B cell (primary cell): ENCODE data around the gene ADAMTSL2. TPM values are rescaled to one million over a fixed set of nuclear protein-coding genes. Genes with fewer than 3 reads are reported as not detected.

Experiments used
- ATAC-seq: fragments of 200-7000 bp; cut with Tn5 transposase; one replicate; pipeline ENCODE4 v1.10.0; 2021; ENCODE audit warnings: low read depth, mild to moderate bottlenecking, moderate number of reproducible peaks, moderate library complexity
- CTCF ChIA-PET: fragments of 350-600 bp; sonication (Branson Sonifier 250); formaldehyde crosslinking; loops from one replicate; lab custom pipeline; 2021; ENCODE audit warnings: antibody characterized with exemption, inconsistent platforms; lab: Charles Lee
- POLR2A ChIA-PET: fragments of 350-600 bp; sonication (Branson Sonifier 250); formaldehyde crosslinking; loops from one replicate; lab custom pipeline; 2021; ENCODE audit warnings: antibody characterized with exemption; lab: Charles Lee
- DNase-seq: peaks from one replicate; pipeline ENCODE4 v3.0.0; 2013
- H2AFZ ChIP-seq: 2 replicates; pipeline ENCODE4 v1.6.1; 2012; ENCODE audit warnings: mild to moderate bottlenecking, low read depth, low read length; ENCODE audit not compliant: insufficient read depth, poor library complexity, severe bottlenecking
- H3K27ac ChIP-seq, 2 donors: 1 replicate in 1 of 2; 2 replicates in 1 of 2; pipeline ENCODE4 v1.5.1; 2012 to 2013; ENCODE audit warnings: low read length in 2 of 2, mild to moderate bottlenecking in 2 of 2, moderate library complexity in 1 of 2
- H3K27me3 ChIP-seq, 4 experiments: fragments of 200-600 bp in 1 of 4; sonication (generic) in 1 of 4; replicated peaks in 1 of 4; 1 replicate in 2 of 4; 2 replicates in 2 of 4; pipeline versions ENCODE4 v1.6.1 to v1.7.0; 2013 to 2016; ENCODE audit warnings: low read length in 3 of 4, mild to moderate bottlenecking in 2 of 4, mixed read lengths in 1 of 4, moderate library complexity in 1 of 4; ENCODE audit not compliant: insufficient read depth in 4 of 4, control insufficient read depth in 3 of 4; ENCODE audit errors: control extremely low read depth in 1 of 4
- H3K36me3 ChIP-seq, 2 experiments: replicated peaks in 1 of 2; 1 replicate in 1 of 2; 2 replicates in 1 of 2; pipeline versions ENCODE4 v1.6.1 to v1.7.1; 2013; ENCODE audit warnings: low read length in 1 of 2; ENCODE audit not compliant: insufficient read depth in 2 of 2, control insufficient read depth in 1 of 2; ENCODE audit errors: control extremely low read depth in 1 of 2, extremely low read depth in 1 of 2
- H3K4me1 ChIP-seq, 2 donors: fragments of 200-600 bp in 1 of 2; sonication (generic) in 1 of 2; 1 replicate in 1 of 2; 2 replicates in 1 of 2; pipeline versions ENCODE4 v1.5.1 to v1.6.1; 2013 to 2017; ENCODE audit warnings: low read length in 2 of 2; ENCODE audit not compliant: control insufficient read depth in 2 of 2, insufficient read depth in 2 of 2
- H3K4me2 ChIP-seq: replicated peaks from 2 replicates; pipeline ENCODE3; 2012; ENCODE audit warnings: mild to moderate bottlenecking, low read depth, low read length; ENCODE audit not compliant: poor library complexity, severe bottlenecking
- H3K4me3 ChIP-seq, 5 experiments: fragments of 200-600 bp in 1 of 5; sonication (generic) in 1 of 5; 1 replicate in 3 of 5; 2 replicates in 2 of 5; pipeline versions ENCODE4 v1.5.1 to v1.7.0; 2011 to 2016; ENCODE audit warnings: low read length in 4 of 5, mild to moderate bottlenecking in 4 of 5, low read depth in 2 of 5, control low read depth in 1 of 5, moderate library complexity in 1 of 5; ENCODE audit not compliant: insufficient read depth in 1 of 5; ENCODE audit errors: control extremely low read depth in 1 of 5, extremely low read depth in 1 of 5
- H3K79me2 ChIP-seq: fragments of 200-600 bp; sonication (generic); one replicate; pipeline ENCODE4 v1.6.0; 2016; ENCODE audit warnings: low read length; ENCODE audit not compliant: control insufficient read depth, insufficient read depth
- H3K9ac ChIP-seq: fragments of 200-600 bp; sonication (generic); 2 replicates; pipeline ENCODE4 v1.6.1; 2017; ENCODE audit warnings: mild to moderate bottlenecking, low read length, moderate library complexity
- H3K9me3 ChIP-seq, 3 donors: one replicate each; pipeline versions ENCODE4 v1.6.1 to v1.7.1; 2013; ENCODE audit warnings: low read length in 2 of 3; ENCODE audit not compliant: control insufficient read depth in 2 of 3, insufficient read depth in 1 of 3; ENCODE audit errors: control extremely low read depth in 1 of 3
- H4K20me1 ChIP-seq: 2 replicates; pipeline ENCODE4 v1.6.0; 2012; ENCODE audit warnings: mild to moderate bottlenecking, low read length; ENCODE audit not compliant: insufficient read depth, control insufficient read depth, poor library complexity, severe bottlenecking
- H3K27ac Mint-ChIP-seq: one replicate; pipeline ENCODE4 v1.8.0; 2021; ENCODE audit warnings: mixed read lengths
- H3K27me3 Mint-ChIP-seq: one replicate; pipeline ENCODE4 v1.8.0; 2021; ENCODE audit warnings: mixed read lengths
- H3K4me1 Mint-ChIP-seq: one replicate; pipeline ENCODE4 v1.8.0; 2021; ENCODE audit warnings: mixed read lengths
- H3K4me3 Mint-ChIP-seq: one replicate; pipeline ENCODE4 v1.8.0; 2021; ENCODE audit warnings: mixed read lengths
- H3K9me3 Mint-ChIP-seq: one replicate; pipeline ENCODE4 v1.8.0; 2022; ENCODE audit warnings: mixed read lengths; ENCODE audit not compliant: insufficient read depth
- EZH2 ChIP-seq: IDR thresholded peaks from 2 replicates; pipeline ENCODE4 v1.6.1; 2012; ENCODE audit warnings: borderline replicate concordance, low read depth, mild to moderate bottlenecking, moderate library complexity, low read length; ENCODE audit not compliant: insufficient read depth, poor library complexity, severe bottlenecking
- WGBS: methylation state at CpG from one replicate; pipeline ENCODE4 v1.1.5; 2013; ENCODE audit warnings: missing lambda C conversion rate; ENCODE audit not compliant: insufficient coverage; 5-methylcytosine and 5-hydroxymethylcytosine counted together
- intact Hi-C: fragments of 100-400 bp; cut with micrococcal nuclease; formaldehyde crosslinking; loops from one replicate; pipeline ENCODE4 v1.10.0; 2022
- polyA plus RNA-seq: library from polyadenylated mRNA; depleted of rRNA; stranded (reverse); fragments of >200 nt; gene quantifications from 2 replicates; pipeline ENCODE4 v1.2.3, GENCODE V29; 2012
- total RNA-seq, 2 donors: library from RNA; stranded (reverse); fragments of 120-200 nt in 1 of 2; gene quantifications; 1 replicate in 1 of 2; 2 replicates in 1 of 2; pipeline versions ENCODE4 v1.2.3 to v1.2.4, GENCODE V29; 2013 to 2022
- TF ChIP-seq, protein P1 (sequence below): fragments of 200-600 bp; IDR thresholded peaks from one replicate; pipeline ENCODE4 v1.8.0; 2022; ENCODE audit warnings: antibody characterized with exemption, mild to moderate bottlenecking

The ADAMTSL2 gene
- total and polyA plus RNA-seq, 2 donors (not counting 1 experiment from before 2014, with no cell fraction given): 0.03 TPM; not detected in 1

DNA sequence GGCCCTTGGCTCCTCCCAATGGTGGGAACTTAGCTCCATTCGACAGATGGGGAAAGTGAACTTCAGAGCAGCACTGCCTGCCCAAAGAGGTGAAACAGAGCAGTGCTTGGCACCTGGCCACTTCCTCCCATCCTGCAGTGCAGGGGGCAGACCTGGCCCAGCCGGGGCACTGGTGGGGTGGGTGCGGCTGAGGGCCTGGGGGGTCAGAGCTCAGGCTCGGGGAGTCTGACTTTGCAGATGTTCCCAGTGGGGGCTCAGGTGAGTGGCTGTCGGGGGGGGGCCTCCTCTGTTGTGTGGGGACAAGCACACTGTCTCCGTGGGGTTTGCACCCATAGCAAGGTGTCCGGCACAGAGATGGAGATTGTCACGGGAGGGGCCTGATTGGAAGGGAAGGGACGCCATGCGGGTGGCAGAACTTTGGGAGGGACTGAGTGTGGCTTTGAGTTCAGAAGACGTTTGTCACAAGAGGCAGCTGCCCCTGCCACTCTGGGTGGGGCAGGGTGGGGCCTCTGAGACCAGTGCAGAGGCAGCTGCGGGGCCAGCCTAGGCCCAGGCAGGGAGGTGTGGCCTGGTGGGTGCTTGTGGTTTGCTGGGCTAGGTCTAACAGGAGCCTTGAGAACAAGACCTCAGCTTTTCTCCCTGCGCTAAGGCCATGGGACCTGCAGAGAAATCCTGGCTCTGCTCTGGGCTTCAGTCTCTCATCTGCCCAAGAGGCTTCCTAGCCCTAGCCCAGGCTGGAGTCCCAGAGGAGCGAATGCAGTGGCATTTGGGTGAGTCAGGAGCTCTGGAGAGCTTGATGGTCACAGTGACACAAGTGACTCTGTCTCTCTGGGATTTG lies 12.2 kb upstream of the ADAMTSL2 start:
- Mint-ChIP-seq H3K4me1 (no peaks in the 10 kb centered on the region), H3K9me3 (no peaks in the 10 kb centered on the region), H3K27ac (no peak overlapping the region), H3K4me3 (no peak overlapping the region), H3K27me3 (peaks cover 17% of the 10 kb centered on the region)
- Histone ChIP-seq H3K4me3 (no peak overlapping the region), H3K27ac (no peak overlapping the region), H4K20me1 (no peaks in the 10 kb centered on the region), H3K9ac (no peak overlapping the region), H3K27me3 (peaks cover 0 to 4% (median 0%) of the 10 kb centered on the region in 4 experiments), H3K36me3 (no peaks in the 10 kb centered on the region), H3K9me3 (no peaks in the 10 kb centered on the region), H3K4me1 (no peaks in the 10 kb centered on the region), H3K4me2 (no peak overlapping the region), H3K79me2 (no peaks in the 10 kb centered on the region), H2AFZ (no peak overlapping the region)
- ChIA-PET POLR2A (no interaction called here), CTCF (interaction anchor here (0.6 kb wide), 1 partner anchor 552 kb away, joined by 3 read pairs; no protein-coding TSS in a partner anchor)
- 82% methylated on average over 14 of the region's 14 CpGs for WGBS
- intact Hi-C loops: no loop called here
- no peak for TF ChIP-seq EZH2
- TF ChIP-seq, protein P1, sequence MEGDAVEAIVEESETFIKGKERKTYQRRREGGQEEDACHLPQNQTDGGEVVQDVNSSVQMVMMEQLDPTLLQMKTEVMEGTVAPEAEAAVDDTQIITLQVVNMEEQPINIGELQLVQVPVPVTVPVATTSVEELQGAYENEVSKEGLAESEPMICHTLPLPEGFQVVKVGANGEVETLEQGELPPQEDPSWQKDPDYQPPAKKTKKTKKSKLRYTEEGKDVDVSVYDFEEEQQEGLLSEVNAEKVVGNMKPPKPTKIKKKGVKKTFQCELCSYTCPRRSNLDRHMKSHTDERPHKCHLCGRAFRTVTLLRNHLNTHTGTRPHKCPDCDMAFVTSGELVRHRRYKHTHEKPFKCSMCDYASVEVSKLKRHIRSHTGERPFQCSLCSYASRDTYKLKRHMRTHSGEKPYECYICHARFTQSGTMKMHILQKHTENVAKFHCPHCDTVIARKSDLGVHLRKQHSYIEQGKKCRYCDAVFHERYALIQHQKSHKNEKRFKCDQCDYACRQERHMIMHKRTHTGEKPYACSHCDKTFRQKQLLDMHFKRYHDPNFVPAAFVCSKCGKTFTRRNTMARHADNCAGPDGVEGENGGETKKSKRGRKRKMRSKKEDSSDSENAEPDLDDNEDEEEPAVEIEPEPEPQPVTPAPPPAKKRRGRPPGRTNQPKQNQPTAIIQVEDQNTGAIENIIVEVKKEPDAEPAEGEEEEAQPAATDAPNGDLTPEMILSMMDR: no peak
- ATAC-seq (no peak), DNase-seq (no peak)

GRCh38 chr9:133523106-133523505 lies 11.4 kb upstream of the ADAMTSL2 start:
- Histone ChIP-seq H3K9me3 (no peaks in the 10 kb centered on the region), H3K27ac (no peak overlapping the region), H3K27me3 (peaks cover 0 to 4% (median 0%) of the 10 kb centered on the region in 4 experiments), H3K9ac (no peak overlapping the region), H2AFZ (no peak overlapping the region), H3K79me2 (no peaks in the 10 kb centered on the region), H3K4me2 (no peak overlapping the region), H4K20me1 (no peaks in the 10 kb centered on the region), H3K4me3 (no peak overlapping the region), H3K36me3 (no peaks in the 10 kb centered on the region), H3K4me1 (no peaks in the 10 kb centered on the region)
- DNase-seq: no peak
- WGBS: 97% methylated on average over 7 of the region's 8 CpGs
- H3K27ac Mint-ChIP-seq: no peak overlapping the region
- H3K4me3 Mint-ChIP-seq: no peak overlapping the region
- no peaks in the 10 kb centered on the region for H3K4me1 Mint-ChIP-seq
- peaks cover 21% of the 10 kb centered on the region for H3K27me3 Mint-ChIP-seq
- no peaks in the 10 kb centered on the region for H3K9me3 Mint-ChIP-seq
- intact Hi-C loops: no loop called here
- TF ChIP-seq EZH2: no peak
- TF ChIP-seq, protein P1: no peak
- ATAC-seq: no peak
- ChIA-PET POLR2A (no interaction called here), CTCF (no interaction called here)
